Kidney (tissue), 14 donors: ENCODE data around the gene UBE2J2. TPM values are rescaled to one million over a fixed set of nuclear protein-coding genes. Genes with fewer than 3 reads are reported as not detected.

Experiments
- DNase-seq, 5 donors: peaks; one replicate each; pipeline ENCODE4 v3.0.0-alpha.2; 2013 to 2020
- FAIRE-seq: peaks from 2 replicates; lab custom pipeline; 2012; peaks lifted over from hg19 to GRCh38; lab: Jason Lieb, UNC
- H3K27ac ChIP-seq, 2 donors: one replicate each; pipeline ENCODE4 v1.7.0; 2013; ENCODE audit warnings: low read depth in 2 of 2, low read length in 2 of 2, inconsistent platforms in 1 of 2
- H3K27me3 ChIP-seq: one replicate; pipeline ENCODE4 v1.7.1; 2013; ENCODE audit warnings: low read length, inconsistent platforms; ENCODE audit not compliant: control insufficient read depth, insufficient read depth
- H3K36me3 ChIP-seq, 3 donors: one replicate each; pipeline versions ENCODE4 v1.7.0 to v1.7.1; 2013; ENCODE audit warnings: low read length in 3 of 3, control low read depth in 1 of 3, inconsistent platforms in 1 of 3; ENCODE audit not compliant: insufficient read depth in 3 of 3, control insufficient read depth in 2 of 3
- H3K4me1 ChIP-seq, 3 donors: one replicate each; pipeline versions ENCODE4 v1.7.0 to v1.7.1; 2013; ENCODE audit warnings: low read length in 3 of 3, inconsistent platforms in 1 of 3, low read depth in 1 of 3; ENCODE audit not compliant: control insufficient read depth in 2 of 3, insufficient read depth in 2 of 3
- H3K4me3 ChIP-seq, 3 donors: one replicate each; pipeline versions ENCODE4 v1.7.0 to v1.8.1; 2013; ENCODE audit warnings: low read length in 3 of 3, control low read depth in 1 of 3, inconsistent platforms in 1 of 3
- H3K9ac ChIP-seq, 3 donors: one replicate each; pipeline versions ENCODE4 v1.7.0 to v1.7.1; 2013; ENCODE audit warnings: low read length in 3 of 3, control low read depth in 1 of 3, inconsistent platforms in 1 of 3
- H3K9me3 ChIP-seq, 3 donors: one replicate each; pipeline versions ENCODE4 v1.7.0 to v1.7.1; 2013; ENCODE audit warnings: low read length in 3 of 3, control low read depth in 1 of 3, inconsistent platforms in 1 of 3; ENCODE audit not compliant: control insufficient read depth in 2 of 3, insufficient read depth in 1 of 3
- CTCF ChIP-seq: IDR thresholded peaks from 3 replicates; pipeline ENCODE4 v1.5.1; 2012; ENCODE audit warnings: mild to moderate bottlenecking, moderate library complexity, borderline replicate concordance; ENCODE audit not compliant: insufficient read depth; ENCODE audit errors: extremely low read depth
- intact Hi-C: fragments of 100-400 bp; cut with DNase I; formaldehyde crosslinking; loops from one replicate; pipeline ENCODE4 v1.11.1; 2022
- polyA plus RNA-seq: library from polyadenylated mRNA; stranded (reverse); fragments of 350-450 nt; fragmentation: Illumina TruSeq; extraction: RNeasy Lipid Tissue Mini Kit (QIAGEN cat#74804); gene quantifications from one replicate; pipeline ENCODE4 v1.2.3, GENCODE V29; 2014; ENCODE audit warnings: low read depth, low replicate concordance; ENCODE audit not compliant: insufficient read depth
- total RNA-seq: library from RNA; stranded (reverse); fragmentation: NEBNext Ultra II Directional; extraction: Animal tissue kit (Norgen Biotek cat#: 25700); gene quantifications from one replicate; pipeline ENCODE4 v1.2.1, GENCODE V29; 2021
- donor health status: control.
- donor health status: control.
- donor health status: control.
- donor health status: control.
- donor health status: control.
- donor health status: DM: yes; HTN: yes; CAD: no.
- donor health status: Normal renal cell carcinoma (clear cell type).

Gene UBE2J2
- total and polyA plus RNA-seq, 2 donors from 2014 or later: 56.6 to 57.4 TPM

GRCh38 chr1:1302006-1302430 lies 28.4 kb upstream of the UBE2J2 start:
- H3K4me3 ChIP-seq: no peak overlapping the region
- H3K9me3 ChIP-seq: no peaks in the 10 kb centered on the region
- H3K27me3 ChIP-seq: no peaks in the 10 kb centered on the region
- no peak overlapping the region for H3K27ac ChIP-seq
- FAIRE-seq: no peak
- no peaks in the 10 kb centered on the region for H3K36me3 ChIP-seq
- no peak for DNase-seq
- intact Hi-C loops: no loop called here
- H3K4me1 ChIP-seq: peaks cover 0 to 27% (median 10%) of the 10 kb centered on the region in 3 donors
- H3K9ac ChIP-seq: no peak overlapping the region
- no peak for TF ChIP-seq CTCF

GRCh38 chr1:1300352-1300739 lies 26.7 kb upstream of the UBE2J2 start:
- intact Hi-C loops: no loop called here

GRCh38 chr1:1299686-1300351 lies 26.2 kb upstream of the UBE2J2 start:
- H3K4me3 ChIP-seq: no peak overlapping the region
- no peaks in the 10 kb centered on the region for H3K9me3 ChIP-seq
- FAIRE-seq: no peak
- H3K27me3 ChIP-seq: no peaks in the 10 kb centered on the region
- H3K27ac ChIP-seq: no peak overlapping the region
- DNase-seq: no peak
- no peak for TF ChIP-seq CTCF
- intact Hi-C loops: loop anchor here (10.0 kb wide), 1 partner anchor 175 kb away; no protein-coding TSS in a partner anchor
- no peaks in the 10 kb centered on the region for H3K36me3 ChIP-seq
- H3K4me1 ChIP-seq: peaks cover 0 to 6% (median 0%) of the 10 kb centered on the region in 3 donors
- no peak overlapping the region for H3K9ac ChIP-seq

More at GRCh38 chr1:1300352-1300739, 26.7 kb upstream of the UBE2J2 start:
- Histone ChIP-seq H3K4me3 (no peak overlapping the region), H3K27ac (no peak overlapping the region), H3K27me3 (no peaks in the 10 kb centered on the region), H3K9ac (no peak overlapping the region), H3K4me1 (peaks cover 0 to 12% (median 0%) of the 10 kb centered on the region in 3 donors), H3K36me3 (no peaks in the 10 kb centered on the region), H3K9me3 (no peaks in the 10 kb centered on the region)
- TF ChIP-seq CTCF: no peak
- DNase-seq: no peak
- no peak for FAIRE-seq
